Gastroesophageal sphincter (tissue), 3 donors: ENCODE measurements around the gene KIAA0586.

Experiments
- CTCF ChIP-seq, 4 experiments: fragments of 200-600 bp in 2 of 4; fragments of 450-650 bp in 2 of 4; sonication (generic) in 1 of 4; IDR thresholded peaks; one replicate each; pipeline ENCODE4 v1.5.1; 2017 to 2019; ENCODE audit warnings: antibody characterized with exemption in 4 of 4, mild to moderate bottlenecking in 2 of 4, moderate library complexity in 2 of 4
- EP300 ChIP-seq: sonication (generic); formaldehyde crosslinking; IDR thresholded peaks from one replicate; pipeline ENCODE4 v1.6.1; 2017; ENCODE audit warnings: antibody characterized with exemption, mild to moderate bottlenecking
- POLR2A ChIP-seq, 2 donors: fragments of 450-650 bp; IDR thresholded peaks; one replicate each; pipeline ENCODE4 v1.6.1; 2017; ENCODE audit warnings: antibody characterized with exemption in 2 of 2, mild to moderate bottlenecking in 2 of 2, moderate library complexity in 1 of 2
- POLR2AphosphoS5 ChIP-seq: sonication (generic); formaldehyde crosslinking; IDR thresholded peaks from one replicate; pipeline ENCODE4 v1.6.1; 2017; ENCODE audit warnings: antibody characterized with exemption

- TF ChIP-seq CTCF (IDR thresholded peaks at IDR 0.05) (no peak), POLR2A (IDR thresholded peaks at IDR 0.05) (no peak), EP300 (no peak), POLR2AphosphoS5 (no peak)
Observed at GRCh38 chr14:58401587-58401986, 25.9 kb upstream of the KIAA0586 start.
